Psoas muscle (tissue), 8 donors: ENCODE data around the gene GPNMB. TPM values are rescaled to one million over a fixed set of nuclear protein-coding genes. Genes with fewer than 3 reads are reported as not detected.
A peak's percentile ranks its signal among the peaks of the same experiment; 100 is the strongest.

Experiments
- ATAC-seq, 4 donors: fragments of 200-7000 bp; cut with Tn5 transposase; one replicate each; pipeline ENCODE4 v1.9.1; 2020; ENCODE audit warnings: moderate library complexity in 3 of 4, mild to moderate bottlenecking in 2 of 4
- DNase-seq, 2 donors: peaks; one replicate each; pipeline ENCODE4 v3.0.0-alpha.2; 2020
- H3K27ac ChIP-seq: fragments of 200-600 bp; one replicate; pipeline ENCODE4 v1.8.0; 2022
- H3K27me3 ChIP-seq, 3 donors: fragments of 200-600 bp in 1 of 3; one replicate each; pipeline versions ENCODE4 v1.6.1 to v1.8.0; 2013 to 2022; ENCODE audit warnings: low read length in 2 of 3, mild to moderate bottlenecking in 2 of 3, moderate library complexity in 1 of 3; ENCODE audit not compliant: insufficient read depth in 3 of 3
- H3K36me3 ChIP-seq, 2 donors: fragments of 200-600 bp in 1 of 2; one replicate each; pipeline versions ENCODE4 v1.6.1 to v1.8.0; 2013 to 2022; ENCODE audit warnings: low read depth in 1 of 2, mild to moderate bottlenecking in 1 of 2, moderate library complexity in 1 of 2; ENCODE audit not compliant: insufficient read depth in 1 of 2
- H3K4me1 ChIP-seq: fragments of 200-600 bp; one replicate; pipeline ENCODE4 v1.8.0; 2022
- H3K4me3 ChIP-seq: fragments of 200-600 bp; one replicate; pipeline ENCODE4 v1.8.0; 2022; ENCODE audit warnings: mild to moderate bottlenecking
- H3K9me3 ChIP-seq: fragments of 200-600 bp; one replicate; pipeline ENCODE4 v1.8.0; 2022
- CTCF ChIP-seq: fragments of 200-600 bp; IDR thresholded peaks from one replicate; pipeline ENCODE4 v1.8.0; 2022; ENCODE audit warnings: antibody characterized with exemption
- WGBS, 3 donors: extraction: QIAGEN DNeasy Blood & Tissue Kit; methylation state at CpG; one replicate each; pipeline versions ENCODE4 v1.1.6 to v1.1.7; 2013; 5-methylcytosine and 5-hydroxymethylcytosine counted together
- intact Hi-C, 2 donors: fragments of 100-400 bp; cut with DNase I; formaldehyde crosslinking; loops; one replicate each; pipeline versions ENCODE4 v1.11.0 to v1.14.2; 2022
- polyA plus RNA-seq, 3 donors: library from polyadenylated mRNA; stranded (reverse); fragments of 200-250 nt; gene quantifications; one replicate each; pipeline ENCODE4 v1.2.3, GENCODE V29; 2013
- total RNA-seq, 4 donors: library from RNA; stranded (reverse); fragmentation: NEBNext Ultra II Directional in 2 of 4; extraction: Animal tissue kit (Norgen Biotek cat#: 25700) in 2 of 4; gene quantifications; one replicate each; pipeline versions ENCODE4 v1.2.1 to v1.2.4, GENCODE V29; 2021 to 2023
- donor health status: healthy with polysubstance abuse.
- donor health status: DM: no; HTN: no; CAD: no; lungs with moderate emphysema.
- donor health status: Bipolar disorder and iron deficiency.
- donor health status: healthy.
- donor health status: DM: yes; HTN: yes; CAD: no.
- donor health status: DM: no; HTN: no; CAD: no.
- donor health status: DM: no; HTN: no; CAD: no.
- donor health status: DM: yes; HTN: yes; CAD: no.

Gene GPNMB
- total and polyA plus RNA-seq, 7 donors: 4.3 to 24.9 (median 11.2) TPM

GRCh38 chr7:23256731-23257130 lies 10.2 kb downstream of the GPNMB start:
- H3K9me3 ChIP-seq: peaks cover 3% of the 10 kb centered on the region
- no peaks in the 10 kb centered on the region for H3K4me1 ChIP-seq
- TF ChIP-seq CTCF: no peak
- ATAC-seq: no peak
- no peak for DNase-seq
- no peak overlapping the region for H3K4me3 ChIP-seq
- H3K27me3 ChIP-seq: peaks cover 0 to under 1% (median 0%) of the 10 kb centered on the region in 3 donors
- H3K36me3 ChIP-seq: peaks cover 0 to 12% of the 10 kb centered on the region in 2 donors
- WGBS, 3 donors: 78 to 95% (median 84%) methylated on average over 7 of the region's 7 CpGs
- intact Hi-C loops: no loop called here
- H3K27ac ChIP-seq: no peak overlapping the region

GRCh38 chr7:23260371-23260770 lies 13.8 kb downstream of the GPNMB start:
- H3K36me3 ChIP-seq: peaks cover 0 to 6% of the 10 kb centered on the region in 2 donors
- no peaks in the 10 kb centered on the region for H3K4me1 ChIP-seq
- no peak for ATAC-seq
- DNase-seq: no peak
- H3K27ac ChIP-seq: no peak overlapping the region
- intact Hi-C loops: no loop called here
- H3K9me3 ChIP-seq: no peaks in the 10 kb centered on the region
- TF ChIP-seq CTCF: no peak
- WGBS, 3 donors: 81 to 84% (median 82%) methylated on average over 10 of the region's 10 CpGs
- no peak overlapping the region for H3K4me3 ChIP-seq
- no peaks in the 10 kb centered on the region for H3K27me3 ChIP-seq

GRCh38 chr7:23261843-23262452 lies 15.4 kb downstream of the GPNMB start:
- intact Hi-C loops: no loop called here
- peak in 3 of 4 donors; percentile 46 to 79 (median 71) for ATAC-seq
- no peaks in the 10 kb centered on the region for H3K9me3 ChIP-seq
- H3K27ac ChIP-seq: no peak overlapping the region
- WGBS, 3 donors: 5 to 8% (median 6%) methylated on average over 7 of the region's 7 CpGs
- TF ChIP-seq CTCF: peak; percentile 77
- peaks cover 0 to 3% of the 10 kb centered on the region in 2 donors for H3K36me3 ChIP-seq
- H3K27me3 ChIP-seq: no peaks in the 10 kb centered on the region
- H3K4me1 ChIP-seq: no peaks in the 10 kb centered on the region
- DNase-seq: peak; percentile 51 to 70
- no peak overlapping the region for H3K4me3 ChIP-seq

GRCh38 chr7:23264916-23265458 lies 18.4 kb downstream of the GPNMB start:
- TF ChIP-seq CTCF: no peak
- H3K36me3 ChIP-seq: no peaks in the 10 kb centered on the region
- no peak overlapping the region for H3K27ac ChIP-seq
- no peak overlapping the region for H3K4me3 ChIP-seq
- ATAC-seq (no peak), DNase-seq (no peak)
- H3K4me1 ChIP-seq: no peaks in the 10 kb centered on the region
- no peaks in the 10 kb centered on the region for H3K9me3 ChIP-seq
- 73 to 75% (median 75%) methylated on average over 7 of the region's 7 CpGs for WGBS, 3 donors
- no peaks in the 10 kb centered on the region for H3K27me3 ChIP-seq
- intact Hi-C loops: no loop called here

- Histone ChIP-seq H3K36me3 (no peaks in the 10 kb centered on the region), H3K27ac (no peak overlapping the region), H3K27me3 (no peaks in the 10 kb centered on the region), H3K4me3 (no peak overlapping the region), H3K4me1 (no peaks in the 10 kb centered on the region), H3K9me3 (no peaks in the 10 kb centered on the region)
- WGBS, 3 donors: 79 to 92% (median 91%) methylated on average over 2 of the region's 2 CpGs
- no peak for ATAC-seq
- TF ChIP-seq CTCF: no peak
- no peak for DNase-seq
- intact Hi-C loops: no loop called here
Measured at GRCh38 chr7:23266918-23267317, 20.3 kb downstream of the GPNMB start.
